Testis (tissue), 3 donors: ENCODE results near the gene BCOR. TPM values are rescaled to one million over a fixed set of nuclear protein-coding genes. Genes with fewer than 3 reads are reported as not detected.

Experiments
- DNase-seq: peaks from one replicate; pipeline ENCODE4 v3.0.0-alpha.2; 2019
- H3K27ac ChIP-seq, 2 donors: fragments of 200-600 bp; sonication (generic); one replicate each; pipeline ENCODE4 v1.5.1; 2019
- H3K27me3 ChIP-seq: fragments of 200-600 bp; sonication (generic); one replicate; pipeline ENCODE4 v1.5.1; 2019
- H3K36me3 ChIP-seq: fragments of 200-600 bp; sonication (generic); one replicate; pipeline ENCODE4 v1.5.1; 2017; ENCODE audit warnings: low read depth; ENCODE audit errors: missing control alignments
- H3K4me1 ChIP-seq: fragments of 200-600 bp; sonication (generic); one replicate; pipeline ENCODE4 v1.5.1; 2019
- H3K4me3 ChIP-seq, 2 donors: fragments of 200-600 bp; sonication (generic); one replicate each; pipeline ENCODE4 v1.5.1; 2017 to 2019
- H3K9me3 ChIP-seq: fragments of 200-600 bp; sonication (generic); one replicate; pipeline ENCODE4 v1.5.1; 2017
- CTCF ChIP-seq, 3 experiments: fragments of 450-650 bp in 2 of 3; fragments of 200-600 bp in 1 of 3; sonication (generic) in 1 of 3; IDR thresholded peaks; one replicate each; pipeline ENCODE4 v1.5.1; 2016 to 2019; ENCODE audit warnings: antibody characterized with exemption in 3 of 3, mild to moderate bottlenecking in 2 of 3, moderate library complexity in 1 of 3
- POLR2A ChIP-seq: fragments of 450-650 bp; IDR thresholded peaks from one replicate; pipeline ENCODE4 v1.6.1; 2017; ENCODE audit warnings: antibody characterized with exemption, mild to moderate bottlenecking, moderate library complexity
- WGBS, 2 donors: methylation state at CpG; one replicate each; pipeline ENCODE4 v1.1.5; 2018; 5-methylcytosine and 5-hydroxymethylcytosine counted together
- intact Hi-C: fragments of 100-400 bp; cut with DNase I; formaldehyde crosslinking; loops from one replicate; pipeline ENCODE4 v1.15.1; 2023; ENCODE audit warnings: low total_unique reads
- polyA plus RNA-seq: library from polyadenylated mRNA; stranded (reverse); fragments of 350-450 nt; fragmentation: Illumina TruSeq; extraction: RNeasy Lipid Tissue Mini Kit (QIAGEN cat#74804); gene quantifications from one replicate; pipeline ENCODE4 v1.2.3, GENCODE V29; 2014; ENCODE audit warnings: low read depth, low replicate concordance; ENCODE audit not compliant: insufficient read depth
- total RNA-seq, 2 donors: library from RNA; depleted of rRNA; stranded (reverse); fragments of >200 nt; gene quantifications; one replicate each; pipeline ENCODE4 v1.2.3, GENCODE V29; 2016

BCOR gene
- total and polyA plus RNA-seq, 3 donors from 2014 or later = 26.4 to 69.6 (median 46.8) TPM

GRCh38 chrX:40140706-40141499, 43.1 kb upstream of the BCOR start:
- 31% methylated on average over 6 to 10 of the region's 12 CpGs for WGBS, 2 donors

GRCh38 chrX:40132751-40133150, 35.0 kb upstream of the BCOR start:
- 40 to 48% methylated on average over 2 to 7 of the region's 7 CpGs for WGBS, 2 donors

More at GRCh38 chrX:40140706-40141499, 43.1 kb upstream of the BCOR start:
- no peaks in the 10 kb centered on the region for H3K27me3 ChIP-seq
- no peak overlapping the region for H3K27ac ChIP-seq
- no peak for TF ChIP-seq CTCF (IDR thresholded peaks at IDR 0.05)
- TF ChIP-seq POLR2A = no peak
- intact Hi-C loops = no loop called here
- no peaks in the 10 kb centered on the region for H3K36me3 ChIP-seq
- no peaks in the 10 kb centered on the region for H3K4me1 ChIP-seq
- no peak overlapping the region for H3K4me3 ChIP-seq
- DNase-seq = peak; percentile 32
- no peaks in the 10 kb centered on the region for H3K9me3 ChIP-seq

DNA sequence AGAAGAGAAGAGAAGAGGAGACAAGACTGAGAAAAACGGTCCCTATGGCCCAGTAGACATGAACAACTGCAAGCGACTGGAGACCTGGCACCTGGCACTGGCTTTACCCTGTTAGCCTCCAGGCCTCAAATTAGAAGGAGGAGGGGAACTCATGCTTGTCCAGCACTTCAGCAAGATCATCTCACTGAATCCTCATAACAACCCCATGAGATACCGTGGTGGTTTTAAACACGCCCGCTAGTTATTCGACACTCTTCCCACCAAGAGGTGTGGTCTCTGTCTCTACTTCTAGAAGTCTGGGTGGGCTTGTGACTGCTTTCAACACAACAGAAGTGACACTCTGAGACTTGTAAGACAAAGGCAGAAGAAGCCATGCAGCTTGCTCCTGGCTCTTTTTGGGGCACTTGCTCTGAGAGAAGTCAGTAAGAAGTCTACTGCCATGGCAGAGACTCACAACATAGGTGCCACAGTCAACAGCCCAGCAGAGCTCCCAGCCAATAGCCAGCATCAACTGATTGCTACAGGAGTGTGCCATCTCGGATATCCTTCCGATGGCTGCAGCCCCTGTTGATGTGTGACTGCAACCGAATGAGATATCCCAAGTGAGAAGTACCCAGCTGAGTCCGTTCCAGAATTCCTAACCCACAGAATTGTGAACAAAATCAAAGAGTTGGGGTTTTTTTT, 34.0 kb upstream of the BCOR start:
- WGBS, 2 donors = 96 to 97% methylated on average over 8 to 10 of the region's 10 CpGs
- Histone ChIP-seq H3K4me3 (no peak overlapping the region), H3K9me3 (no peaks in the 10 kb centered on the region), H3K27ac (no peak overlapping the region), H3K36me3 (no peaks in the 10 kb centered on the region), H3K4me1 (no peaks in the 10 kb centered on the region), H3K27me3 (no peaks in the 10 kb centered on the region)
- TF ChIP-seq POLR2A (no peak), CTCF (IDR thresholded peaks at IDR 0.05) (no peak)
- DNase-seq = no peak
- intact Hi-C loops = no loop called here

More at GRCh38 chrX:40132751-40133150, 35.0 kb upstream of the BCOR start:
- H3K4me1 ChIP-seq = no peaks in the 10 kb centered on the region
- H3K36me3 ChIP-seq = no peaks in the 10 kb centered on the region
- H3K27me3 ChIP-seq = no peaks in the 10 kb centered on the region
- intact Hi-C loops = no loop called here
- H3K4me3 ChIP-seq = no peak overlapping the region
- no peak overlapping the region for H3K27ac ChIP-seq
- no peak for TF ChIP-seq CTCF (IDR thresholded peaks at IDR 0.05)
- TF ChIP-seq POLR2A = no peak
- peak; percentile 64 for DNase-seq
- no peaks in the 10 kb centered on the region for H3K9me3 ChIP-seq

DNA sequence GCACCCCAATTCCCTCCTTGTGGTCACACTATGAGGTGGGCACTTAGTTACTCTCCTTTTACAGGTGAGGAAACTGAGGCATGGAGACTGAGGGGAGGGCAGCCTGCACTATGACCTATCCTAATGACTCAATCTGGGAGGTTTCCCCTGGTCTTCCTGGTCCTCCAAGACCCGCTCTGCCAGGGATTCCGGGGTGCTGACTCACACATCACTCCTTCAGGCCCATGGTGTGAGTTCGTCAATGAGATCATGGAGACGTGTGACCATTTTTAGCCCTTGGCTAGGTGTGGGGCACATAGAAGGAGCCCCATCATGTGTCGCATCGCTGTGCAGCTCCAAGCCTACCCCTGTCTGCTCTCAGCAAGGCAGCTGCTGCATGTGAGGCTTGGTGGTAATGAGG, 32.4 kb upstream of the BCOR start:
- Histone ChIP-seq H3K4me1 (no peaks in the 10 kb centered on the region), H3K36me3 (no peaks in the 10 kb centered on the region), H3K27me3 (no peaks in the 10 kb centered on the region), H3K9me3 (no peaks in the 10 kb centered on the region), H3K4me3 (no peak overlapping the region), H3K27ac (no peak overlapping the region)
- WGBS, 2 donors = 80 to 95% methylated on average over 1 to 4 of the region's 6 CpGs
- TF ChIP-seq CTCF (IDR thresholded peaks at IDR 0.05) = no peak
- TF ChIP-seq POLR2A = no peak
- DNase-seq = no peak
- intact Hi-C loops = no loop called here
